HEK293 (cell line): Measurements from ENCODE around the gene IL16.

Source experiments
- CTCF ChIA-PET: fragments of 350-600 bp; formaldehyde crosslinking; extraction: SDS; loops from one replicate; lab custom pipeline; 2021; ENCODE audit warnings: antibody characterized with exemption; lab: Yijun Ruan, JAX
- POLR2A ChIA-PET: fragments of 300-600 bp; formaldehyde crosslinking; extraction: SDS; loops from one replicate; lab custom pipeline; 2020; ENCODE audit warnings: antibody characterized with exemption, inconsistent platforms; lab: Yijun Ruan, JAX
- H3K27ac ChIP-seq: fragments of 200-500 bp; sonication (Bioruptor generic); 2 replicates; pipeline ENCODE4 v1.5.1; 2014; ENCODE audit warnings: low read depth, low read length, control low read depth, inconsistent platforms; ENCODE audit errors: extremely low read depth
- H3K36me3 ChIP-seq, 2 experiments: fragments of 200-500 bp in 1 of 2; sonication (Bioruptor generic) in 1 of 2; 1 replicate in 1 of 2; 2 replicates in 1 of 2; pipeline ENCODE4 v1.5.1; 2014 to 2017; ENCODE audit warnings: inconsistent platforms in 2 of 2, low read length in 2 of 2; ENCODE audit not compliant: control insufficient read depth in 2 of 2, insufficient read depth in 1 of 2
- H3K4me1 ChIP-seq: fragments of 200-500 bp; sonication (Bioruptor generic); 2 replicates; pipeline ENCODE4 v1.5.1; 2014; ENCODE audit warnings: mild to moderate bottlenecking, low read length, inconsistent platforms; ENCODE audit not compliant: control insufficient read depth, insufficient read depth
- H3K4me3 ChIP-seq: 2 replicates; pipeline ENCODE4 v1.5.1; 2011; ENCODE audit warnings: low read depth, mild to moderate bottlenecking, control low read depth, low read length, moderate library complexity
- H3K9me3 ChIP-seq: fragments of 200-500 bp; sonication (Bioruptor generic); 2 replicates; pipeline ENCODE4 v1.5.1; 2014; ENCODE audit warnings: low read depth, low read length, inconsistent platforms; ENCODE audit not compliant: control insufficient read depth, insufficient read depth
- IKZF3 ChIP-seq: fragments of 450-650 bp; IDR thresholded peaks from 2 replicates; pipeline ENCODE4 v1.5.0; 2018; ENCODE audit warnings: missing biosample characterization, mild to moderate bottlenecking, missing genetic modification characterization, moderate library complexity
- ZBTB26 ChIP-seq: fragments of 450-650 bp; formaldehyde crosslinking; optimal IDR thresholded peaks from 2 replicates; pipeline ENCODE3; 2016; ENCODE audit warnings: missing biosample characterization, mild to moderate bottlenecking, missing genetic modification characterization
- ZNF112 ChIP-seq: fragments of 450-650 bp; formaldehyde crosslinking; IDR thresholded peaks from 2 replicates; pipeline ENCODE4 v1.5.0; 2017; ENCODE audit warnings: missing biosample characterization, missing genetic modification characterization
- ZNF140 ChIP-seq: fragments of 450-650 bp; formaldehyde crosslinking; IDR thresholded peaks from 2 replicates; pipeline ENCODE4 v1.5.1; 2016; ENCODE audit warnings: missing biosample characterization, missing genetic modification characterization
- ZNF18 ChIP-seq: fragments of 450-650 bp; formaldehyde crosslinking; IDR thresholded peaks from 2 replicates; pipeline ENCODE4 v1.5.1; 2016; ENCODE audit warnings: missing biosample characterization, missing genetic modification characterization
- ZNF211 ChIP-seq: fragments of 450-650 bp; formaldehyde crosslinking; IDR thresholded peaks from 2 replicates; pipeline ENCODE4 v1.5.1; 2016; ENCODE audit warnings: low read depth, missing biosample characterization, missing genetic modification characterization
- ZNF341 ChIP-seq: fragments of 450-650 bp; formaldehyde crosslinking; IDR thresholded peaks from 2 replicates; pipeline ENCODE4; 2016; ENCODE audit warnings: low read depth, missing biosample characterization, missing genetic modification characterization
- ZNF366 ChIP-seq: fragments of 450-650 bp; formaldehyde crosslinking; conservative IDR thresholded peaks from 2 replicates; pipeline ENCODE4 v1.5.1; 2016; ENCODE audit warnings: missing biosample characterization, missing genetic modification characterization
- ZNF518A ChIP-seq: fragments of 450-650 bp; formaldehyde crosslinking; conservative IDR thresholded peaks from 2 replicates; pipeline ENCODE4 v1.5.1; 2016; ENCODE audit warnings: low read depth, missing biosample characterization, missing genetic modification characterization
- ZNF585B ChIP-seq: fragments of 450-650 bp; formaldehyde crosslinking; IDR thresholded peaks from 2 replicates; pipeline ENCODE4 v1.5.1; 2016; ENCODE audit warnings: missing biosample characterization, missing genetic modification characterization
- ZNF610 ChIP-seq: fragments of 450-650 bp; formaldehyde crosslinking; IDR thresholded peaks from 2 replicates; pipeline ENCODE4 v1.5.1; 2016; ENCODE audit warnings: missing biosample characterization, missing genetic modification characterization, borderline replicate concordance
- ZNF654 ChIP-seq: fragments of 450-650 bp; formaldehyde crosslinking; IDR thresholded peaks from 2 replicates; pipeline ENCODE4 v1.5.1; 2016; ENCODE audit warnings: low read depth, missing biosample characterization, missing genetic modification characterization
- ZNF791 ChIP-seq: fragments of 450-650 bp; formaldehyde crosslinking; IDR thresholded peaks from 2 replicates; pipeline ENCODE4 v1.5.1; 2016; ENCODE audit warnings: missing biosample characterization, missing genetic modification characterization
- TF ChIP-seq, protein P1 (sequence below): fragments of 450-650 bp; formaldehyde crosslinking; IDR thresholded peaks from 2 replicates; pipeline ENCODE4 v1.5.1; 2016; ENCODE audit warnings: missing biosample characterization, missing genetic modification characterization
- TF ChIP-seq, protein P2 (sequence below): fragments of 450-650 bp; formaldehyde crosslinking; IDR thresholded peaks from 2 replicates; pipeline ENCODE4 v1.5.1; 2016; ENCODE audit warnings: missing biosample characterization, missing genetic modification characterization
- TF ChIP-seq, protein P3 (sequence below): fragments of 450-650 bp; formaldehyde crosslinking; IDR thresholded peaks from 2 replicates; pipeline ENCODE4 v1.5.1; 2016; ENCODE audit warnings: missing biosample characterization, missing genetic modification characterization
- TF ChIP-seq, protein P4 (sequence below): fragments of 450-650 bp; formaldehyde crosslinking; IDR thresholded peaks from 2 replicates; pipeline ENCODE4 v1.5.1; 2016; ENCODE audit warnings: missing biosample characterization, missing genetic modification characterization

The IL16 gene

GRCh38 chr15:81327516-81327915, 130.8 kb downstream of the IL16 start:
- Histone ChIP-seq H3K27ac (no peak overlapping the region), H3K4me1 (no peaks in the 10 kb centered on the region), H3K36me3 (no peaks in the 10 kb centered on the region), H3K4me3 (no peak overlapping the region), H3K9me3 (no peaks in the 10 kb centered on the region)
- CTCF ChIA-PET: interaction anchor here (0.7 to 2.5 kb wide), 5 partner anchors 9 to 74 kb away, joined by 3 to 9 read pairs (median 4); no protein-coding TSS in a partner anchor
- POLR2A ChIA-PET: interaction anchor here (0.6 kb wide), 1 partner anchor 24 kb away, joined by 9 read pairs; no protein-coding TSS in a partner anchor
- TF ChIP-seq ZNF366 (tag by site-specific recombination): no peak
- TF ChIP-seq, protein P1, sequence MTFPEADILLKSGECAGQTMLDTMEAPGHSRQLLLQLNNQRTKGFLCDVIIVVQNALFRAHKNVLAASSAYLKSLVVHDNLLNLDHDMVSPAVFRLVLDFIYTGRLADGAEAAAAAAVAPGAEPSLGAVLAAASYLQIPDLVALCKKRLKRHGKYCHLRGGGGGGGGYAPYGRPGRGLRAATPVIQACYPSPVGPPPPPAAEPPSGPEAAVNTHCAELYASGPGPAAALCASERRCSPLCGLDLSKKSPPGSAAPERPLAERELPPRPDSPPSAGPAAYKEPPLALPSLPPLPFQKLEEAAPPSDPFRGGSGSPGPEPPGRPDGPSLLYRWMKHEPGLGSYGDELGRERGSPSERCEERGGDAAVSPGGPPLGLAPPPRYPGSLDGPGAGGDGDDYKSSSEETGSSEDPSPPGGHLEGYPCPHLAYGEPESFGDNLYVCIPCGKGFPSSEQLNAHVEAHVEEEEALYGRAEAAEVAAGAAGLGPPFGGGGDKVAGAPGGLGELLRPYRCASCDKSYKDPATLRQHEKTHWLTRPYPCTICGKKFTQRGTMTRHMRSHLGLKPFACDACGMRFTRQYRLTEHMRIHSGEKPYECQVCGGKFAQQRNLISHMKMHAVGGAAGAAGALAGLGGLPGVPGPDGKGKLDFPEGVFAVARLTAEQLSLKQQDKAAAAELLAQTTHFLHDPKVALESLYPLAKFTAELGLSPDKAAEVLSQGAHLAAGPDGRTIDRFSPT: no peak
- TF ChIP-seq ZNF791 (tag by site-specific recombination): no peak
- TF ChIP-seq ZNF654 (tag by site-specific recombination): no peak
- TF ChIP-seq ZBTB26 (tag by site-specific recombination): no peak
- TF ChIP-seq, protein P2, sequence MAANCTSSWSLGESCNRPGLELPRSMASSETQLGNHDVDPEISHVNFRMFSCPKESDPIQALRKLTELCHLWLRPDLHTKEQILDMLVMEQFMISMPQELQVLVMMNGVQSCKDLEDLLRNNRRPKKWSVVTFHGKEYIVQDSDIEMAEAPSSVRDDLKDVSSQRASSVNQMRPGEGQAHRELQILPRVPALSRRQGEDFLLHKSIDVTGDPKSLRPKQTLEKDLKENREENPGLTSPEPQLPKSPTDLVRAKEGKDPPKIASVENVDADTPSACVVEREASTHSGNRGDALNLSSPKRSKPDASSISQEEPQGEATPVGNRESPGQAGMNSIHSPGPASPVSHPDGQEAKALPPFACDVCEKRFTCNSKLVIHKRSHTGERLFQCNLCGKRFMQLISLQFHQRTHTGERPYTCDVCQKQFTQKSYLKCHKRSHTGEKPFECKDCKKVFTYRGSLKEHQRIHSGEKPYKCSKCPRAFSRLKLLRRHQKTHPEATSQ (tag by site-specific recombination): no peak
- no peak for TF ChIP-seq ZNF18 (tag by site-specific recombination)
- no peak for TF ChIP-seq ZNF518A (tag by site-specific recombination)
- no peak for TF ChIP-seq ZNF211
- TF ChIP-seq, protein P3, sequence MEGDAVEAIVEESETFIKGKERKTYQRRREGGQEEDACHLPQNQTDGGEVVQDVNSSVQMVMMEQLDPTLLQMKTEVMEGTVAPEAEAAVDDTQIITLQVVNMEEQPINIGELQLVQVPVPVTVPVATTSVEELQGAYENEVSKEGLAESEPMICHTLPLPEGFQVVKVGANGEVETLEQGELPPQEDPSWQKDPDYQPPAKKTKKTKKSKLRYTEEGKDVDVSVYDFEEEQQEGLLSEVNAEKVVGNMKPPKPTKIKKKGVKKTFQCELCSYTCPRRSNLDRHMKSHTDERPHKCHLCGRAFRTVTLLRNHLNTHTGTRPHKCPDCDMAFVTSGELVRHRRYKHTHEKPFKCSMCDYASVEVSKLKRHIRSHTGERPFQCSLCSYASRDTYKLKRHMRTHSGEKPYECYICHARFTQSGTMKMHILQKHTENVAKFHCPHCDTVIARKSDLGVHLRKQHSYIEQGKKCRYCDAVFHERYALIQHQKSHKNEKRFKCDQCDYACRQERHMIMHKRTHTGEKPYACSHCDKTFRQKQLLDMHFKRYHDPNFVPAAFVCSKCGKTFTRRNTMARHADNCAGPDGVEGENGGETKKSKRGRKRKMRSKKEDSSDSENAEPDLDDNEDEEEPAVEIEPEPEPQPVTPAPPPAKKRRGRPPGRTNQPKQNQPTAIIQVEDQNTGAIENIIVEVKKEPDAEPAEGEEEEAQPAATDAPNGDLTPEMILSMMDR (tag by site-specific recombination): no peak
- no peak for TF ChIP-seq ZNF610 (tag by site-specific recombination)
- no peak for TF ChIP-seq IKZF3 (tag by site-specific recombination)
- no peak for TF ChIP-seq ZNF140
- TF ChIP-seq ZNF112 (tag by site-specific recombination): no peak
- TF ChIP-seq ZNF585B: no peak
- no peak for TF ChIP-seq ZNF341 (tag by site-specific recombination)
- TF ChIP-seq, protein P4, sequence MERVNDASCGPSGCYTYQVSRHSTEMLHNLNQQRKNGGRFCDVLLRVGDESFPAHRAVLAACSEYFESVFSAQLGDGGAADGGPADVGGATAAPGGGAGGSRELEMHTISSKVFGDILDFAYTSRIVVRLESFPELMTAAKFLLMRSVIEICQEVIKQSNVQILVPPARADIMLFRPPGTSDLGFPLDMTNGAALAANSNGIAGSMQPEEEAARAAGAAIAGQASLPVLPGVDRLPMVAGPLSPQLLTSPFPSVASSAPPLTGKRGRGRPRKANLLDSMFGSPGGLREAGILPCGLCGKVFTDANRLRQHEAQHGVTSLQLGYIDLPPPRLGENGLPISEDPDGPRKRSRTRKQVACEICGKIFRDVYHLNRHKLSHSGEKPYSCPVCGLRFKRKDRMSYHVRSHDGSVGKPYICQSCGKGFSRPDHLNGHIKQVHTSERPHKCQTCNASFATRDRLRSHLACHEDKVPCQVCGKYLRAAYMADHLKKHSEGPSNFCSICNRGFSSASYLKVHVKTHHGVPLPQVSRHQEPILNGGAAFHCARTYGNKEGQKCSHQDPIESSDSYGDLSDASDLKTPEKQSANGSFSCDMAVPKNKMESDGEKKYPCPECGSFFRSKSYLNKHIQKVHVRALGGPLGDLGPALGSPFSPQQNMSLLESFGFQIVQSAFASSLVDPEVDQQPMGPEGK: no peak
- TF ChIP-seq, all 188 proteins: peak for 0
